Mesenchymal stem cell (in vitro differentiated cells and primary cell): Measurements from ENCODE around the gene SLC35F4.
"Not testable (repeated sequence)": the region's sequence is repeated elsewhere in the genome, so short reads cannot be mapped to it uniquely, and the experiment has no call there.

ENCODE experiments used
- DNase-seq: peaks from one replicate; pipeline ENCODE4 v3.0.0-alpha.2; 2013
- H2AFZ ChIP-seq: one replicate; pipeline ENCODE4 v1.6.1; 2013; ENCODE audit warnings: low read depth, mild to moderate bottlenecking, control low read depth, inconsistent platforms, low read length, moderate library complexity
- H2AK5ac ChIP-seq: 2 replicates; pipeline ENCODE4 v1.6.1; 2013; ENCODE audit warnings: low read length, moderate library complexity, mild to moderate bottlenecking, inconsistent platforms; ENCODE audit not compliant: severe bottlenecking
- H2BK120ac ChIP-seq: one replicate; pipeline ENCODE4 v1.6.1; 2013; ENCODE audit warnings: low read depth, mild to moderate bottlenecking, inconsistent platforms, low read length, moderate library complexity
- H2BK12ac ChIP-seq, 2 experiments: one replicate each; pipeline ENCODE4 v1.6.1; 2013; ENCODE audit warnings: inconsistent platforms in 2 of 2, low read length in 2 of 2, mild to moderate bottlenecking in 2 of 2, moderate library complexity in 2 of 2, control low read depth in 1 of 2
- H2BK15ac ChIP-seq: one replicate; pipeline ENCODE4 v1.6.1; 2013; ENCODE audit warnings: mild to moderate bottlenecking, low read depth, inconsistent platforms; ENCODE audit not compliant: poor library complexity, severe bottlenecking
- H2BK5ac ChIP-seq: 2 replicates; pipeline ENCODE4 v1.6.1; 2013; ENCODE audit warnings: low read depth, mild to moderate bottlenecking, low read length, control low read depth, inconsistent platforms; ENCODE audit not compliant: poor library complexity, severe bottlenecking
- H3K14ac ChIP-seq, 2 experiments: one replicate each; pipeline ENCODE4 v1.6.1; 2013; ENCODE audit warnings: inconsistent platforms in 2 of 2, low read length in 2 of 2, control low read depth in 1 of 2, mild to moderate bottlenecking in 1 of 2, moderate library complexity in 1 of 2
- H3K18ac ChIP-seq, 2 experiments: one replicate each; pipeline ENCODE4 v1.6.1; 2013; ENCODE audit warnings: inconsistent platforms in 2 of 2, low read length in 2 of 2, control low read depth in 1 of 2, low read depth in 1 of 2, mild to moderate bottlenecking in 1 of 2
- H3K23ac ChIP-seq, 2 experiments: one replicate each; pipeline ENCODE4 v1.6.1; 2013; ENCODE audit warnings: inconsistent platforms in 2 of 2, low read length in 2 of 2, mild to moderate bottlenecking in 2 of 2, moderate library complexity in 2 of 2, control low read depth in 1 of 2
- H3K27ac ChIP-seq: 2 replicates; pipeline ENCODE4 v1.5.1; 2013; ENCODE audit warnings: mild to moderate bottlenecking, moderate library complexity, low read length, control low read depth, inconsistent platforms; ENCODE audit not compliant: poor library complexity, severe bottlenecking
- H3K27me3 ChIP-seq, 2 experiments: 2 replicates each; pipeline versions ENCODE4 v1.6.1 to v1.7.0; 2013; ENCODE audit warnings: low read length in 2 of 2, mild to moderate bottlenecking in 2 of 2, moderate library complexity in 2 of 2, control low read depth in 1 of 2, inconsistent platforms in 1 of 2; ENCODE audit not compliant: control insufficient read depth in 1 of 2, insufficient read depth in 1 of 2
- H3K36me3 ChIP-seq, 2 experiments: 2 replicates each; pipeline versions ENCODE4 v1.6.1 to v1.7.0; 2013; ENCODE audit warnings: low read length in 2 of 2, control low read depth in 1 of 2, inconsistent platforms in 1 of 2, low read depth in 1 of 2, mild to moderate bottlenecking in 1 of 2; ENCODE audit not compliant: insufficient read depth in 2 of 2, control insufficient read depth in 1 of 2
- H3K4ac ChIP-seq, 2 experiments: one replicate each; pipeline ENCODE4 v1.6.1; 2013; ENCODE audit warnings: inconsistent platforms in 2 of 2, low read length in 2 of 2, mild to moderate bottlenecking in 2 of 2, moderate library complexity in 2 of 2, control low read depth in 1 of 2, low read depth in 1 of 2
- H3K4me1 ChIP-seq: 2 replicates; pipeline ENCODE4 v1.6.1; 2013; ENCODE audit warnings: low read depth, low read length, control low read depth; ENCODE audit not compliant: control insufficient read depth, insufficient read depth
- H3K4me2 ChIP-seq: 2 replicates; pipeline ENCODE4 v1.6.1; 2013; ENCODE audit warnings: low read length, mild to moderate bottlenecking, inconsistent platforms; ENCODE audit not compliant: poor library complexity, severe bottlenecking
- H3K4me3 ChIP-seq, 2 experiments: 2 replicates each; pipeline versions ENCODE4 v1.5.1 to v1.7.0; 2013; ENCODE audit warnings: low read length in 2 of 2, mild to moderate bottlenecking in 2 of 2, control low read depth in 1 of 2, low read depth in 1 of 2; ENCODE audit not compliant: insufficient read depth in 1 of 2
- H3K79me1 ChIP-seq: replicated peaks from 2 replicates; pipeline ENCODE4 v1.6.1; 2013; ENCODE audit warnings: mild to moderate bottlenecking, control low read depth, low read length, inconsistent platforms; ENCODE audit not compliant: poor library complexity, severe bottlenecking
- H3K9ac ChIP-seq: 2 replicates; pipeline ENCODE4 v1.7.0; 2013; ENCODE audit warnings: mild to moderate bottlenecking, low read length, moderate library complexity
- H3K9me3 ChIP-seq: 2 replicates; pipeline ENCODE4 v1.7.0; 2013; ENCODE audit warnings: mild to moderate bottlenecking, low read length; ENCODE audit not compliant: control insufficient read depth
- H4K8ac ChIP-seq: one replicate; pipeline ENCODE4 v1.6.1; 2013; ENCODE audit warnings: inconsistent platforms, mild to moderate bottlenecking, low read length, moderate library complexity
- H4K91ac ChIP-seq: one replicate; pipeline ENCODE4 v1.6.1; 2013; ENCODE audit warnings: mild to moderate bottlenecking, low read length, inconsistent platforms
- WGBS: methylation state at CpG from one replicate; pipeline ENCODE4 v1.1.7; 2013; ENCODE audit warnings: mixed read lengths; 5-methylcytosine and 5-hydroxymethylcytosine counted together

Gene SLC35F4

DNA sequence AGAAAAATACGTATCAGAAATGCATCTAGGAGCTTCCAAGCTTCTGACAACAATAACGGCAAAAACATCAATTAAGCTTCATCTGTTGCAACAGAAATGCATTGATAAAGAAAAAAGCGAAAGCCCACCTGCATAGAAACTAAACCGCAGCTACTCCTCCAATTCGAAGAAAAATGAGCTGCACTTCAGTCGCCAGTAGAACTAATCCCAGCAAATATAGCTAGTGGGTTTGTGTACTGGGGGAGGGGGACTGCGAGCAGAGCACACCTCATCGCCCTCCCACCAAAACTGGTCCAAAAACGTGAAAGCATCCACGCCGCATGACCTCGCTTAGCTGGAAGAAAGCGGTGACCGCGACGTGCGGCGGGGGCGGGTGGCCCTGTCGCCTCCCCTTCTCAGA, 1.2 kb downstream of the SLC35F4 start:
- Histone ChIP-seq H3K9me3 (no peaks in the 10 kb centered on the region), H3K18ac (no peak overlapping the region), H2AK5ac (no peak overlapping the region), H2BK15ac (no peak overlapping the region), H3K27me3 (peaks cover 9 to 56% of the 10 kb centered on the region in 2 experiments), H3K23ac (no peak overlapping the region), H3K14ac (no peak overlapping the region), H3K9ac (no peak overlapping the region), H3K79me1 (no peaks in the 10 kb centered on the region), H2BK5ac (no peak overlapping the region), H3K36me3 (no peaks in the 10 kb centered on the region), H2BK12ac (no peak overlapping the region), H3K27ac (no peak overlapping the region), H3K4me3 (peak overlapping the region in 1 of 2 experiments; percentile 43), H4K91ac (no peak overlapping the region), H3K4me1 (peaks cover 14% of the 10 kb centered on the region), H2AFZ (no peak overlapping the region), H3K4me2 (no peak overlapping the region), H4K8ac (no peak overlapping the region), H3K4ac (no peak overlapping the region), H2BK120ac (no peak overlapping the region)
- WGBS, result 25% methylated on average over 16 of the region's 20 CpGs
- DNase-seq, result no peak

DNA sequence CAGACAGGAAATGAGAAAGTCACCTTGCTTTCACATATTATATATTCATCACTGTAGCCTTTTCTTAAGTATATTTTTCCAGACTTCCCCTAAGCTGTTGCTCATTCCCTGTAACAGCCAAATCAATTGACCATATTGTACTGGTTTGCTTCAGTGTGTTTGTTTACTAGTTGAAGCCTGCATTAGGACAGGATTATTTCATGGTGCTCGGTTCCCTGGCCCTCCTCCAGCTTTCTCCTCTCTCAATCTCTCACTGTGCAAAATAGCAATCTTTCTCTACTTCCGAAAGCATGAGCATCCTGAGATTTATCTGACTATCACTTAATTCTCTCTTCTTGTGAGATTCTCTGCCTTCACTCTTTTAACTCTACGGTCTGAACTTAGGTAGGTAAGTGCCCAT, 2.4 kb downstream of the SLC35F4 start:
- 57% methylated on average over 3 of the region's 3 CpGs for WGBS
- no peak overlapping the region for H3K9ac ChIP-seq
- H2AK5ac ChIP-seq, result no peak overlapping the region

DNA sequence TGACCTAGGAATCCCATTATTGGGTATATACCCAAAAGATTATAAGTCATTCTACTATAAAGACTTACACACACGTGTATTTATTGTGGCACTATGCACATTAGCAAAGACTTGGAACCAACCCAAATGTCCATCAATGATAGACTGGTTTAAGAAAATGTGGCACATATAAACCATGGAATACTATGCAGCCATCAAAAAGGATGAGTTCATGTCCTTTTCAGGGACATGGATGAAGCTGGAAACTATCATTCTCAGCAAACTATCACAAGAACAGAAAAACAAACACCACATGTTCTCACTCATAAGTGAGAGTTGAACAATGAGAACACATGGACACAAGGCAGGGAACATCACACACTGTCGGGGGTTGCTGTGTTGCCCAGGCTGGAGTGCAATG, 10.2 kb downstream of the SLC35F4 start:
- not testable (repeated sequence) for H2BK5ac ChIP-seq, H3K36me3 ChIP-seq, DNase-seq, H3K27me3 ChIP-seq, H4K91ac ChIP-seq, H3K4ac ChIP-seq, H2AFZ ChIP-seq, H3K79me1 ChIP-seq, H3K9me3 ChIP-seq, H3K14ac ChIP-seq, H3K4me2 ChIP-seq, H2BK12ac ChIP-seq, H2AK5ac ChIP-seq, H2BK120ac ChIP-seq, H3K4me3 ChIP-seq, H3K9ac ChIP-seq, H3K18ac ChIP-seq, H3K4me1 ChIP-seq, H2BK15ac ChIP-seq, H3K23ac ChIP-seq, H3K27ac ChIP-seq, H4K8ac ChIP-seq
- WGBS, result 88% methylated on average over 2 of the region's 2 CpGs

More for the DNA sequence above, 2.4 kb downstream of the SLC35F4 start:
- Histone ChIP-seq H3K4me1 (peaks cover 14% of the 10 kb centered on the region), H3K4ac (no peak overlapping the region), H3K14ac (no peak overlapping the region), H3K79me1 (no peaks in the 10 kb centered on the region), H2BK12ac (no peak overlapping the region), H3K23ac (no peak overlapping the region), H3K27me3 (peaks cover 9 to 58% of the 10 kb centered on the region in 2 experiments), H3K18ac (no peak overlapping the region), H3K4me2 (no peak overlapping the region), H4K8ac (no peak overlapping the region), H2AFZ (no peak overlapping the region), H3K9me3 (no peaks in the 10 kb centered on the region), H3K36me3 (no peaks in the 10 kb centered on the region), H3K4me3 (no peak overlapping the region), H2BK5ac (no peak overlapping the region), H3K27ac (no peak overlapping the region), H2BK15ac (no peak overlapping the region), H4K91ac (no peak overlapping the region), H2BK120ac (no peak overlapping the region)
- DNase-seq, result no peak

DNA sequence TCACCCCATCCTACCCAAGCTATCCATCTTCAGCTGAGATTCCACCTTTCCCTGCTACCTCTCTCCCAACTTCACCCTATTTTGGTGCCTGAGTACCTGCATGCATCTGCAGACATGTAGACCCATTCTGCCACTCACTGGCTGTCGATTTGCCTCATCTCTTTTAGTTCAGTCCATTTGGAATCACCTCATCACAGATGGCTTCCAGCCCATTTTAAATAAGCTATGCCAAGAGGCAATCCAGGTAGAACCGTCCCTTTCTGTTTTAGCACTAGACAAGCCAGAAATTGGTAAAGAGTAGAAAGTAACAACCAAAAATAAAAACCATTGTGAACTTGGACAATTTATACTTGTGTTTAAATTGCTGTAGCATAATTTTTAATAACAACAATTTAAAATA, 11.3 kb downstream of the SLC35F4 start:
- H3K79me1 ChIP-seq, result no peaks in the 10 kb centered on the region
- H4K8ac ChIP-seq, result no peak overlapping the region
- H3K4ac ChIP-seq, result no peak overlapping the region
- no peak overlapping the region for H3K4me3 ChIP-seq
- H3K9ac ChIP-seq, result no peak overlapping the region
- H3K4me1 ChIP-seq, result no peaks in the 10 kb centered on the region
- H3K14ac ChIP-seq, result no peak overlapping the region
- H3K9me3 ChIP-seq, result no peaks in the 10 kb centered on the region
- H2AK5ac ChIP-seq, result no peak overlapping the region
- no peak overlapping the region for H2BK5ac ChIP-seq
- no peak overlapping the region for H2BK12ac ChIP-seq
- H3K27ac ChIP-seq, result no peak overlapping the region
- no peak overlapping the region for H3K23ac ChIP-seq
- H4K91ac ChIP-seq, result no peak overlapping the region
- WGBS, result 70% methylated on average over 1 of the region's 2 CpGs
- H3K36me3 ChIP-seq, result no peaks in the 10 kb centered on the region
- H2AFZ ChIP-seq, result no peak overlapping the region
- no peak overlapping the region for H2BK120ac ChIP-seq
- H3K4me2 ChIP-seq, result no peak overlapping the region
- peaks cover 0 to 1% of the 10 kb centered on the region in 2 experiments for H3K27me3 ChIP-seq
- H2BK15ac ChIP-seq, result no peak overlapping the region
- no peak overlapping the region for H3K18ac ChIP-seq
- DNase-seq, result no peak
